ENCODE data around the gene KCNRG. TPM values are rescaled to one million over a fixed set of nuclear protein-coding genes. Genes with fewer than 3 reads are reported as not detected.
"Not testable (repeated sequence)": the region's sequence is repeated elsewhere in the genome, so short reads cannot be mapped to it uniquely, and the experiment has no call there.

KCNRG gene
- total RNA-seq, 1 donor from 2014 or later: 1.3 TPM

- no peak for DNase-seq (ENCODE audit: low spot score, unreplicated experiment)
- H3K9me3 Mint-ChIP-seq (ENCODE audit: low read depth): peaks cover 3% of the 10 kb centered on the region
- H3K4me3 Mint-ChIP-seq (ENCODE audit: low read depth): no peak overlapping the region
- H3K4me1 Mint-ChIP-seq (ENCODE audit: low read depth): no peaks in the 10 kb centered on the region
- TF ChIP-seq, protein P1, sequence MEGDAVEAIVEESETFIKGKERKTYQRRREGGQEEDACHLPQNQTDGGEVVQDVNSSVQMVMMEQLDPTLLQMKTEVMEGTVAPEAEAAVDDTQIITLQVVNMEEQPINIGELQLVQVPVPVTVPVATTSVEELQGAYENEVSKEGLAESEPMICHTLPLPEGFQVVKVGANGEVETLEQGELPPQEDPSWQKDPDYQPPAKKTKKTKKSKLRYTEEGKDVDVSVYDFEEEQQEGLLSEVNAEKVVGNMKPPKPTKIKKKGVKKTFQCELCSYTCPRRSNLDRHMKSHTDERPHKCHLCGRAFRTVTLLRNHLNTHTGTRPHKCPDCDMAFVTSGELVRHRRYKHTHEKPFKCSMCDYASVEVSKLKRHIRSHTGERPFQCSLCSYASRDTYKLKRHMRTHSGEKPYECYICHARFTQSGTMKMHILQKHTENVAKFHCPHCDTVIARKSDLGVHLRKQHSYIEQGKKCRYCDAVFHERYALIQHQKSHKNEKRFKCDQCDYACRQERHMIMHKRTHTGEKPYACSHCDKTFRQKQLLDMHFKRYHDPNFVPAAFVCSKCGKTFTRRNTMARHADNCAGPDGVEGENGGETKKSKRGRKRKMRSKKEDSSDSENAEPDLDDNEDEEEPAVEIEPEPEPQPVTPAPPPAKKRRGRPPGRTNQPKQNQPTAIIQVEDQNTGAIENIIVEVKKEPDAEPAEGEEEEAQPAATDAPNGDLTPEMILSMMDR (IDR thresholded peaks at IDR 0.05; ENCODE audit: unreplicated experiment): no peak
- peaks cover 13% of the 10 kb centered on the region for H3K36me3 Mint-ChIP-seq (ENCODE audit: insufficient read depth)
- no peak overlapping the region for H3K27ac Mint-ChIP-seq
- H3K27me3 Mint-ChIP-seq: no peaks in the 10 kb centered on the region
These were observed 37.2 kb downstream of the KCNRG start for GRCh38 chr13:50052478-50052877.

DNA sequence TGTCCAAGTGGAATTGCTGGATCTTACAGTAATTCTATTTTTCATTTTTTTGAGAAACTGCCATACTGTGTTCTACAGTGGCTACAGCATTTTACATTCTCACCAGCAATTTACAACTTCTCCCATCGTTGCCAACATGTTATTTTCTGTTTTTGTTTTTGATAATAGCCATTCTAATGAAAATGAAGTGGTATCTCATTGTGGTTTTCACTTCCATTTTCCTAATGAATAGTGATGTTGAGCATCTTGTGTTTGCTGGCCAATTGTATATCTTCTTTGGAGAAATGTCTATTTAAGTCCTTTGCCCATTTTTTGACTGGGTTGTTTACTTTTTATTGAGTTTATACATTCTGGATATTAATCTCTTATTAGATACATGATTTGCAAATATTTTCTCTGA, 38.6 kb downstream of the KCNRG start:
- Mint-ChIP-seq H3K27ac (no peak overlapping the region), H3K27me3 (no peaks in the 10 kb centered on the region), H3K9me3 (ENCODE audit: low read depth) (peaks cover 3% of the 10 kb centered on the region), H3K4me3 (ENCODE audit: low read depth) (no peak overlapping the region), H3K4me1 (ENCODE audit: low read depth) (no peaks in the 10 kb centered on the region), H3K36me3 (ENCODE audit: insufficient read depth) (peaks cover 15% of the 10 kb centered on the region)
- no peak for DNase-seq (ENCODE audit: low spot score, unreplicated experiment)
- TF ChIP-seq, protein P1 (IDR thresholded peaks at IDR 0.05; ENCODE audit: unreplicated experiment): no peak

DNA sequence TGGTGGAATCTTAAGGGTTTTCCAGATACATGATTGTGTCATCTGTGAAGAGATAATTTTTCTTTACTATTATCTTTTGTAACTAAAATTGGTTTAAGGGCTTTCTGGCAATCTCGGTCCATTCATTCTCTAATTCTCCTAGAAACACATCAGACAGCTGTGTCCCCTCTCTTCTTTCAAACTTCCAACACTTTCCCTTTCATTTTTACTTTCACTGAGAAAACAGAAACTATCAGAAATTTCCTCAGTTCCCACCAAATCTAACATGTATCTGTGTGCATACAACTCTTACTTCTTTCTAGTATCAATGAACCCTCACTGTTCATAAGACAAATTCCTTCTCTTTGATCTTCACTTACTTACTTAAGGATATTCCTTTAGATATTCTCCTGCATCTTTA, 40.2 kb downstream of the KCNRG start:
- Mint-ChIP-seq H3K4me1 (ENCODE audit: low read depth) (no peaks in the 10 kb centered on the region), H3K4me3 (ENCODE audit: low read depth) (no peak overlapping the region), H3K27me3 (no peaks in the 10 kb centered on the region), H3K36me3 (ENCODE audit: insufficient read depth) (peaks cover 13% of the 10 kb centered on the region), H3K9me3 (ENCODE audit: low read depth) (peaks cover 3% of the 10 kb centered on the region), H3K27ac (no peak overlapping the region)
- TF ChIP-seq, protein P1 (IDR thresholded peaks at IDR 0.05; ENCODE audit: unreplicated experiment): no peak
- DNase-seq (ENCODE audit: low spot score, unreplicated experiment): no peak

GRCh38 chr13:50060718-50061117, 45.5 kb downstream of the KCNRG start:
- Mint-ChIP-seq H3K36me3 (ENCODE audit: insufficient read depth) (peaks cover 3% of the 10 kb centered on the region), H3K27ac (no peak overlapping the region), H3K4me1 (ENCODE audit: low read depth) (no peaks in the 10 kb centered on the region), H3K27me3 (no peaks in the 10 kb centered on the region), H3K4me3 (ENCODE audit: low read depth) (no peak overlapping the region), H3K9me3 (ENCODE audit: low read depth) (no peaks in the 10 kb centered on the region)
- TF ChIP-seq, protein P1 (IDR thresholded peaks at IDR 0.05; ENCODE audit: unreplicated experiment): no peak
- DNase-seq (ENCODE audit: low spot score, unreplicated experiment): no peak

GRCh38 chr13:50062336-50062735, 47.1 kb downstream of the KCNRG start:
- H3K4me3 Mint-ChIP-seq (ENCODE audit: low read depth); H3K4me1 Mint-ChIP-seq (ENCODE audit: low read depth); H3K9me3 Mint-ChIP-seq (ENCODE audit: low read depth); H3K27me3 Mint-ChIP-seq; H3K27ac Mint-ChIP-seq; H3K36me3 Mint-ChIP-seq (ENCODE audit: insufficient read depth); DNase-seq (ENCODE audit: low spot score, unreplicated experiment): not testable (repeated sequence)

DNA sequence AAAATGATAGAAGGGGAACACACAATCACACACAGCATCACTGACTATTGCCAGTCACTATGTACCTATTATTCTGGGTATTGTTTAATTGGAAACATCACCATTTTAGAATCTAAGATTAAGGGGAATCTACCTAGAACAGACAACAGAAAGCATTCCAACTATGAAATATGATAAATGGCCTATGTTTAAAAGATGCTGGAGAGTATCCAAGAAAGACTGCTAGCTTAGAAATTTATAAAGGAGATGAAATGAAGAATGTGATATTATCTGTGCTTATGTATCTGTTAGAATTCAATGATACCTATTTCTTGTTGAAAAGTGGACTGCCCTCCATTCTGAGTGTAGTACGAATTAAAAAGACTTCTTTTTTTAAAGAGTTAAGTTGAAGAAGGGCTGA, 50.5 kb downstream of the KCNRG start:
- TF ChIP-seq, protein P1 (IDR thresholded peaks at IDR 0.05; ENCODE audit: unreplicated experiment): no peak
- Mint-ChIP-seq H3K4me1 (ENCODE audit: low read depth) (no peaks in the 10 kb centered on the region), H3K9me3 (ENCODE audit: low read depth) (no peaks in the 10 kb centered on the region), H3K27ac (no peak overlapping the region), H3K36me3 (ENCODE audit: insufficient read depth) (peaks cover 10% of the 10 kb centered on the region), H3K27me3 (no peaks in the 10 kb centered on the region), H3K4me3 (ENCODE audit: low read depth) (no peak overlapping the region)
- DNase-seq (ENCODE audit: low spot score, unreplicated experiment): no peak
